GM21786 (cell line): ENCODE data around the gene MAP3K7.
"Not testable (repeated sequence)": the region's sequence is repeated elsewhere in the genome, so short reads cannot be mapped to it uniquely, and the experiment has no call there.

Source experiments
- ATAC-seq: cut with Tn5 transposase; IDR thresholded peaks from one replicate; pipeline ENCODE4 v1.9.1; 2021; ENCODE audit not compliant: unreplicated experiment

MAP3K7 gene

GRCh38 chr6:90578894-90579549, 7.8 kb downstream of the MAP3K7 start:
- no peak for ATAC-seq

GRCh38 chr6:90575267-90575666, 11.6 kb downstream of the MAP3K7 start:
- ATAC-seq = no peak

GRCh38 chr6:90574610-90575009, 12.3 kb downstream of the MAP3K7 start:
- no peak for ATAC-seq

GRCh38 chr6:90573624-90574023, 13.2 kb downstream of the MAP3K7 start:
- no peak for ATAC-seq

GRCh38 chr6:90572856-90573255, 14.0 kb downstream of the MAP3K7 start:
- ATAC-seq = no peak

GRCh38 chr6:90569223-90569622, 17.6 kb downstream of the MAP3K7 start:
- ATAC-seq = no peak

- not testable (repeated sequence) for ATAC-seq
Observed at GRCh38 chr6:90567682-90568081, 19.2 kb downstream of the MAP3K7 start.

- ATAC-seq = not testable (repeated sequence)
Observed at GRCh38 chr6:90562341-90562740, 24.5 kb downstream of the MAP3K7 start.

- ATAC-seq = no peak
Observed at GRCh38 chr6:90559931-90560330, 26.9 kb downstream of the MAP3K7 start.

GRCh38 chr6:90557006-90557405, 29.9 kb downstream of the MAP3K7 start:
- ATAC-seq = no peak

- ATAC-seq = no peak
Observed at GRCh38 chr6:90547991-90548390, 38.9 kb downstream of the MAP3K7 start.

GRCh38 chr6:90547079-90547478, 39.8 kb downstream of the MAP3K7 start:
- ATAC-seq = no peak

GRCh38 chr6:90545448-90545847, 41.4 kb downstream of the MAP3K7 start:
- ATAC-seq = no peak

- ATAC-seq = no peak
Observed at GRCh38 chr6:90544741-90545140, 42.1 kb downstream of the MAP3K7 start.

GRCh38 chr6:90544081-90544480, 42.8 kb downstream of the MAP3K7 start:
- ATAC-seq = no peak

GRCh38 chr6:90541221-90541620, 45.7 kb downstream of the MAP3K7 start:
- no peak for ATAC-seq

- ATAC-seq = no peak
Observed at GRCh38 chr6:90538278-90539046, 48.4 kb downstream of the MAP3K7 start.

GRCh38 chr6:90537723-90538258, 49.1 kb downstream of the MAP3K7 start:
- ATAC-seq = peak; percentile 88

GRCh38 chr6:90537027-90537426, 49.8 kb downstream of the MAP3K7 start:
- no peak for ATAC-seq

- no peak for ATAC-seq
Observed at GRCh38 chr6:90536520-90536919, 50.4 kb downstream of the MAP3K7 start.

- ATAC-seq = no peak
Observed at GRCh38 chr6:90534337-90535025, 52.4 kb downstream of the MAP3K7 start.
